ENCODE data around the gene LPP. TPM values are rescaled to one million over a fixed set of nuclear protein-coding genes. Genes with fewer than 3 reads are reported as not detected.
A peak's percentile ranks its signal among the peaks of the same experiment; 100 is the strongest.

The LPP gene
- total RNA-seq, 1 donor from 2014 or later: 1,791 TPM

DNA sequence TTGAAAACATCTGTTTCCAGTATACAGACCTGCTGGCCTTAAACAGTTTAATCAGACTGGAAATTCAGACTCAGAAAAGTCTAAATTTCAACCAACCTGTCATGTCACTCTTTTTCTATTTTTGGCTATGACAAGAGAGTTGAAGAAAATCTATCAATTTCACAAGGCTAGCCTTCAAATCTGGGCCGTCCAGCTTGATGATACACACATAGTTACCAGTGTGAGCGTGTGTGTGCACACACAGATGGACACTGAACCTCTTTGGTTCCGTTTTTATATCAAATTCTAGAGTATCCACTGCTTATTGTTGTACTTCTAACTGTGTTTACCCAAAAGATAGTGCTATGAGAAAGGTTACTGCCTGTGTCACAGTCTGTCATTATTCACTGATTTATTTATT lies 368.2 kb downstream of the LPP start:
- TF ChIP-seq, protein P1, sequence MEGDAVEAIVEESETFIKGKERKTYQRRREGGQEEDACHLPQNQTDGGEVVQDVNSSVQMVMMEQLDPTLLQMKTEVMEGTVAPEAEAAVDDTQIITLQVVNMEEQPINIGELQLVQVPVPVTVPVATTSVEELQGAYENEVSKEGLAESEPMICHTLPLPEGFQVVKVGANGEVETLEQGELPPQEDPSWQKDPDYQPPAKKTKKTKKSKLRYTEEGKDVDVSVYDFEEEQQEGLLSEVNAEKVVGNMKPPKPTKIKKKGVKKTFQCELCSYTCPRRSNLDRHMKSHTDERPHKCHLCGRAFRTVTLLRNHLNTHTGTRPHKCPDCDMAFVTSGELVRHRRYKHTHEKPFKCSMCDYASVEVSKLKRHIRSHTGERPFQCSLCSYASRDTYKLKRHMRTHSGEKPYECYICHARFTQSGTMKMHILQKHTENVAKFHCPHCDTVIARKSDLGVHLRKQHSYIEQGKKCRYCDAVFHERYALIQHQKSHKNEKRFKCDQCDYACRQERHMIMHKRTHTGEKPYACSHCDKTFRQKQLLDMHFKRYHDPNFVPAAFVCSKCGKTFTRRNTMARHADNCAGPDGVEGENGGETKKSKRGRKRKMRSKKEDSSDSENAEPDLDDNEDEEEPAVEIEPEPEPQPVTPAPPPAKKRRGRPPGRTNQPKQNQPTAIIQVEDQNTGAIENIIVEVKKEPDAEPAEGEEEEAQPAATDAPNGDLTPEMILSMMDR (IDR thresholded peaks at IDR 0.05): no peak
- H3K36me3 ChIP-seq: peaks cover 5 to 16% of the 10 kb centered on the region in 2 donors
- H3K27ac ChIP-seq: peak overlapping the region in 1 of 2 donors; percentile 42
- intact Hi-C loops (cut with DNase I): loop anchor here (2.0 to 10.0 kb wide), 2 partner anchors 15 to 777 kb away; partner anchors contain the start of gene BCL6
- no peaks in the 10 kb centered on the region for H3K27me3 ChIP-seq
- H3K4me1 ChIP-seq: peaks cover 11 to 22% of the 10 kb centered on the region in 2 donors
- no peak overlapping the region for H3K4me3 ChIP-seq
- no peaks in the 10 kb centered on the region for H3K9me3 ChIP-seq
- no peak for DNase-seq (ENCODE audit: low spot score in 2 of 2)

DNA sequence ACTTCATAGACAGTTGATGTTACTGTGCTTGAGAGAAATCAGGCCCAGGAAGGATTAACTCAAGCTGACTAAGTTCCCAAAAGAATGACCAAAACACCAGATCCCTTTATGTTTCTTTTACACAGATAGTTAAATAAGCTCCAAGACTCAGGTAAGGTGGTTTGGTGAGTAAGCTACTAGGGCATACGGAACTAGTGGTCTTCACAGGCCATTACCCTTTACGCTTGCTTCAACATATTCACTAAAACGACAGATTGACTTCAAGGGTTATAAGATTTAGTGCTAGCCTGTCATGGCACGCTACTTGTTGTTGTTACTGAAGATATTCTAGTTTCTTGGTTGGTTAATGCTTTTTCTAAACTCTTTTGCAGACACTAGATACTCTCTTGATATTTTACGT lies 369.3 kb downstream of the LPP start:
- DNase-seq (ENCODE audit: low spot score in 2 of 2): no peak
- no peaks in the 10 kb centered on the region for H3K27me3 ChIP-seq
- H3K4me3 ChIP-seq: no peak overlapping the region
- TF ChIP-seq, protein P1 (IDR thresholded peaks at IDR 0.05): no peak
- H3K4me1 ChIP-seq: peaks cover 11 to 25% of the 10 kb centered on the region in 2 donors
- H3K27ac ChIP-seq: peak overlapping the region in 1 of 2 donors; percentile 4
- no peaks in the 10 kb centered on the region for H3K9me3 ChIP-seq
- intact Hi-C loops (cut with DNase I): loop anchor here (2.0 to 10.0 kb wide), 2 partner anchors 16 to 778 kb away; partner anchors contain the start of gene BCL6
- H3K36me3 ChIP-seq: peaks cover 5 to 16% of the 10 kb centered on the region in 2 donors

DNA sequence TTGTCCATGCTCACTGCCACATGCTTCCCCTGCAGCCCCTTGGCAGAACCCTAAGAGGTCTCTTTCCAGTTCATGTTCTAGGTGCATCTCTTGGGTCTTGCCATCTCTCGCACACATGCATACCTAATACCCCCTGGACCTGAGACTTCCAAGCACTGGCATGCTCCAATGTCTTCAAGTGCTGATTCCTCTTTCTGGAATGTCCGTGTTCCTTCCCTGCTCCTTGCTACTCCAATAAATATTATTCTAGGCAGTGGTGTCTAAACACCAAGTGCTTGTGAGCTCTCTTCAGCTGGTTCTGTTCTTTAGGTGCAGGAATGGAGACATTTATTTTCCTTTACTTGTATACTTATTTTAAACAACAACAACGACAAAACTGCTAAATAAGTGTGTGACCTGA lies 370.1 kb downstream of the LPP start:
- intact Hi-C loops (cut with DNase I): loop anchor here (10.0 kb wide), 1 partner anchor 779 kb away; the partner anchor contains the start of gene BCL6
- H3K36me3 ChIP-seq: peaks cover 5 to 16% of the 10 kb centered on the region in 2 donors
- H3K27ac ChIP-seq: peak overlapping the region in 1 of 2 donors; percentile 26
- no peaks in the 10 kb centered on the region for H3K9me3 ChIP-seq
- no peaks in the 10 kb centered on the region for H3K27me3 ChIP-seq
- DNase-seq (ENCODE audit: low spot score in 2 of 2): no peak
- H3K4me3 ChIP-seq: no peak overlapping the region
- H3K4me1 ChIP-seq: peaks cover 11 to 25% of the 10 kb centered on the region in 2 donors
- TF ChIP-seq, protein P1 (IDR thresholded peaks at IDR 0.05): no peak

DNA sequence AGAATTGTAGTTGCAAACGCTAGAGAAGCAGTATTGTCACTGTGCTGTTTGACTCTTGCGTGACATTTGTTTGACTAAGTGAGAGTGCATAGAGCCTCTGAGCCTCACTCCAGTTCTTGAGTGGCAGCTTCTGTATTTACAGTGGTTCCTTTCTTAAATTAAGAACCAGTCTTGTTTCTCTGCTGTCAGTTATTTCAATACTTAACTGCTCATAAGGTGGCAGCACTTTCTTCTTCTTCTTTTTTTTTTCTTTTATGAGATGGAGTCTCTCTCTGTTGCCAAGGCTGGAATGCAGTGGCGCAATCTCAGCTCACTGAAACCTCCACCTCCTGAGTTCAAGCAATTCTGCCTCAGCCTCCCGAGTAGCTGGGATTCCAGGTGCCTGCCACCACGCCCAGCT lies 372.1 kb downstream of the LPP start:
- Histone ChIP-seq H3K36me3 (peaks cover 5 to 16% of the 10 kb centered on the region in 2 donors), H3K4me3 (no peak overlapping the region), H3K4me1 (peaks cover 1 to 23% of the 10 kb centered on the region in 2 donors), H3K9me3 (no peaks in the 10 kb centered on the region), H3K27ac (no peak overlapping the region), H3K27me3 (no peaks in the 10 kb centered on the region)
- intact Hi-C loops (cut with DNase I): loop anchor here (10.0 kb wide), 1 partner anchor 781 kb away; the partner anchor contains the start of gene BCL6
- TF ChIP-seq, protein P1 (IDR thresholded peaks at IDR 0.05): peak in 1 of 3 experiments; percentile 12
- no peak for DNase-seq (ENCODE audit: low spot score in 2 of 2)

DNA sequence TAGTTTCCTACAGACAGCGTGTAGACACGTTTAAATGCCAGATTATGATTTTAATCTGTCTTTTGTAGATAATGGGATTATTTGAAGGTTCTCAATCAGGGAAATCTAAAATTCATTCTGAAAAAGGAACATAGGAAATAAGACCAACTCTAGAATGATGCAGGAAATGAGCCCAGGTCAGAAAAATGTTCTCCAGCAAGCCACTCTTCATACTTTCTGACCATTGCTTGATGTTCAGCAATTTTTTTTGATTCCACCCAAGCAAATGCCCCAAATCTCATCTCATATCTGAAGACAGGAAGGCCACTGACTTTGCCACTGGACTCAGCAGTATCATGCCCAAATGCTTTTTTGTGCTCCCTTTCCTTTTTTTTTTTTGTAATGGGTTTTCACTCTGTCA lies 373.4 kb downstream of the LPP start:
- Histone ChIP-seq H3K27me3 (no peaks in the 10 kb centered on the region), H3K36me3 (peaks cover 10 to 16% of the 10 kb centered on the region in 2 donors), H3K4me1 (peaks cover 0 to 27% of the 10 kb centered on the region in 2 donors), H3K4me3 (no peak overlapping the region), H3K9me3 (no peaks in the 10 kb centered on the region), H3K27ac (no peak overlapping the region)
- intact Hi-C loops (cut with DNase I): loop anchor here (10.0 kb wide), 1 partner anchor 783 kb away; the partner anchor contains the start of gene BCL6
- TF ChIP-seq, protein P1 (IDR thresholded peaks at IDR 0.05): no peak
- no peak for DNase-seq (ENCODE audit: low spot score in 2 of 2)
